NCI-H69 (cell line): ENCODE measurements around the gene SIT1.

Experiments
- DNase-seq: peaks from one replicate; lab custom pipeline; 2025; lab: John Stamatoyannopoulos, UW

Gene SIT1

DNA sequence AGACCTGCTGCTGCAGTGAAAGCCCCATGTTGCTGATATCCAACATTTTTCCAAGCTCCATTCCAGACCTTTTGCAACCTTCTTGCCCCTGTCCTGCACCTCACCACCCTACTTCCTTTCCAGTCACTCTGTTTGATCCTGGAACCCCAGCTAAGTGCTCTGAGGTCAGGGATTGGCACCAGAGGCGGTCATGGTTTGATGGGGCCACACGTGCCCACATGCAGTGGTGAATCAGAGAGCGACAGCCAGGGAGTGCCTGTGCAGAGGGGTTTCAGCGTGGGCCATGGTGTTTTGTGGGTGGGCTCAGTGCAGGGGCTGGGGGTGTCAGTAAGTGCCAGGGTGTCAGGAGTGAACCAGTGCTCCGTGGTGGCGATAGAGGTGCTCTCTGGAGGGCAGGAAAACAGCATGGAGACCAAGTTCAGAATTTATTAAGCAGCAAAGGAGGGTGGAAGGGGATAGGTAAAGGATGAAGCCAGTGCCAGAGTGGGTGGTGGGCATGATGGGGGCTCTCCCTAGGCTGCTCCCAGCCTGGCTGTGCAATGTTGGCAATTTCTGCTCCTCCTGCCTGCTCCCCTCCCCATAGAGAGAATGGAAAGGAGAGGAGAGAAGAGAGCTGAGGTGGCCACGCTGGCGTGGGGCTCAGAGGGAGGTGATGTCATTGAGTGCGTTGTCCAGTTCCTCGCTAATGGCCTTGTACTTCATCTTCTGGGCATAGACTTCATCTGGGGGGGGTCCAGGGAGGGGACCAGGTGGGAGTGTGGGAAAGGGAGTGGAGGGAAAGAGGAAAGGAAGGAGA lies 32.0 kb upstream of the SIT1 start:
- DNase-seq: no peak

GRCh38 chr9:35682051-35682450 lies 31.3 kb upstream of the SIT1 start:
- DNase-seq: no peak

DNA sequence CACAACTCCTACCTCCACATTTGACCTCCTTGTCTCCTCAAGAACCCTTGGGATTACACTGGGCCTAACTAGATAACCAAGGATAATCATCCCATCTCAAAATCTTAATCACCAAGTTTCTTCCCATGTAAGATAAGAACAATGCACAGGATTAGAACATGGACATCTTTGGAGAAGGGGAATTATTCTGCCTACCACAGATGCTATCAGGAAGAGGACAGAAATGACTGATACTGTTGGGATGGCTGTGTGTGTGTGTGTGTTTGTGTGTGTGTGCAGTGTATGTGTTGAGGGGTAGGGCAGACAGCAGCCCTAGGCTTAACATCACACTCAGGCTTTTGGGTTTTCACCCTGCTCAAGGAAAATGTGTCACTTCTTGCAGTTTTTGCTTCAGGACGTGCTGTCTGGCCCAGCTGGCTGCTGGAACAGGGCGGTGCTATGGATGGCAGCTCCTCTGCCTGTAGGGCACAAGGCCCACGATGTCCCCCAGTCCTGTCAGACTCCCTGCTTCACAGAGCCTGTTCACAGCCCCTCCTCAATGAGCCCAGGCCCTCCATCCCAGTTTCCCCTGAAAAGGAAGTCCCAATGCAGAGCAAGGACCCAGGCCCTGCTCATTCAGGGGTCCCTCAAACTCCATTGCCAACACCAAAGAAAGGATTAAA lies 30.7 kb upstream of the SIT1 start:
- no peak for DNase-seq

DNA sequence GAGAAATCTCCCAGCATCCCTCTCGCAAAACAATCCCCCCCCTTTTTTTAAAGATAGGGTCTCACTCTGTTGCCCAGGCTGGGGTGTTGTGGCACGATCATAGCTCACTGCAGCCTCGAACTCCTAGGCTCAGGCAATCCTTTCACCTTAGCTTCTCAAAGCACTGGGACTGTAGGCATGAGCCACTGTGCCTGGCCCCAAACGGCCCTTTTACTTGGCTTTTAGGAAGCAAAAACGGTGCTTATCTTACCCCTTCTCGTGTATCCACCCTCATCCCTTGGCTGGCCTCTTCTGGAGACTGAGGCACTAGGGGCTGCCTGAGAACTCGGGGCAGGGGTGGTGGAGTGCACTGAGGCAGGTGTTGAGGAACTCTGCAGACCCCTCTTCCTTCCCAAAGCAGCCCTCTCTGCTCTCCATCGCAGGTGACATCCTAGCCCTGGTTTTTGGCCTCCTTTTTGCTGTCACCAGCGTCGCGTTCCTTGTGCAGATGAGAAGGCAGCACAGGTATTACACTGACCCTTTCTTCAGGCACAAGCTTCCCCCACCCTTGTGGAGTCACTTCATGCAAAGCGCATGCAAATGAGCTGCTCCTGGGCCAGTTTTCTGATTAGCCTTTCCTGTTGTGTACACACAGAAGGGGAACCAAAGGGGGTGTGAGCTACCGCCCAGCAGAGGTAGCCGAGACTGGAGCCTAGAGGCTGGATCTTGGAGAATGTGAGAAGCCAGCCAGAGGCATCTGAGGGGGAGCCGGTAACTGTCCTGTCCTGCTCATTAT lies 29.8 kb upstream of the SIT1 start:
- no peak for DNase-seq

DNA sequence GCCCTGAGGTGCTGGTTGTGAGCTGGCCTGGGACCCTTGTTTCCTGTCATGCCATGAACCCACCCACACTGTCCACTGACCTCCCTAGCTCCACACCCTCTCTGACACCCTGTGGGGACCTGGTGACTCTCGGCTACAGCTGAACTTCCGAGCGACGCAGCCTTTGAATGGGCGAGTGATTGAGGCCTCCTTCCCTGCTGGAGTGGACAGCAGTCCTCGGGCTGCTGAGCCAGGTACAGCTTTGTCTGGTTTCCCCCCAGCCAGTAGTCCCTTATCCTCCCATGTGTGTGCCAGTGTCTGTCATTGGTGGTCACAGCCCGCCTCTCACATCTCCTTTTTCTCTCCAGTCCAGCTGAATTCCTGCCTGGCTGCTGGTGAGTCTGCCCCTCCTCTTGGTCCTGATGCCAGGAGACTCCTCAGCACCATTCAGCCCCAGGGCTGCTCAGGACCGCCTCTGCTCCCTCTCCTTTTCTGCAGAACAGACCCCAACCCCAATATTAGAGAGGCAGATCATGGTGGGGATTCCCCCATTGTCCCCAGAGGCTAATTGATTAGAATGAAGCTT lies 29.1 kb upstream of the SIT1 start:
- no peak for DNase-seq

- DNase-seq: no peak
Observed at GRCh38 chr9:35679091-35679490, 28.4 kb upstream of the SIT1 start.

DNA sequence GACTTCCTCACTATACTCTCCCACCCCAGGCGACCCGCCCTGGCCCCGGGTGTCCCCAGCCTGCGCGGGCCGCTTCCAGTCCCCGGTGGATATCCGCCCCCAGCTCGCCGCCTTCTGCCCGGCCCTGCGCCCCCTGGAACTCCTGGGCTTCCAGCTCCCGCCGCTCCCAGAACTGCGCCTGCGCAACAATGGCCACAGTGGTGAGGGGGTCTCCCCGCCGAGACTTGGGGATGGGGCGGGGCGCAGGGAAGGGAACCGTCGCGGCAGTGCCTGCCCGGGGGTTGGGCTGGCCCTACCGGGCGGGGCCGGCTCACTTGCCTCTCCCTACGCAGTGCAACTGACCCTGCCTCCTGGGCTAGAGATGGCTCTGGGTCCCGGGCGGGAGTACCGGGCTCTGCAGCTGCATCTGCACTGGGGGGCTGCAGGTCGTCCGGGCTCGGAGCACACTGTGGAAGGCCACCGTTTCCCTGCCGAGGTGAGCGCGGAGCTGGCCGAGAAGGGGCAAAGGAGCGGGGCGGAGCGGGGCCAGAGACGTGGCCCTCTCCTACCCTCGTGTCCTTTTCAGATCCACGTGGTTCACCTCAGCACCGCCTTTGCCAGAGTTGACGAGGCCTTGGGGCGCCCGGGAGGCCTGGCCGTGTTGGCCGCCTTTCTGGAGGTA lies 25.1 kb upstream of the SIT1 start:
- DNase-seq: peak; percentile 86

GRCh38 chr9:35675204-35675603 lies 24.5 kb upstream of the SIT1 start:
- DNase-seq: peak; percentile 62

DNA sequence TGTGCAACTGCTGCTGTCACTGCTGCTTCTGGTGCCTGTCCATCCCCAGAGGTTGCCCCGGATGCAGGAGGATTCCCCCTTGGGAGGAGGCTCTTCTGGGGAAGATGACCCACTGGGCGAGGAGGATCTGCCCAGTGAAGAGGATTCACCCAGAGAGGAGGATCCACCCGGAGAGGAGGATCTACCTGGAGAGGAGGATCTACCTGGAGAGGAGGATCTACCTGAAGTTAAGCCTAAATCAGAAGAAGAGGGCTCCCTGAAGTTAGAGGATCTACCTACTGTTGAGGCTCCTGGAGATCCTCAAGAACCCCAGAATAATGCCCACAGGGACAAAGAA lies 23.3 kb upstream of the SIT1 start:
- DNase-seq: no peak

DNA sequence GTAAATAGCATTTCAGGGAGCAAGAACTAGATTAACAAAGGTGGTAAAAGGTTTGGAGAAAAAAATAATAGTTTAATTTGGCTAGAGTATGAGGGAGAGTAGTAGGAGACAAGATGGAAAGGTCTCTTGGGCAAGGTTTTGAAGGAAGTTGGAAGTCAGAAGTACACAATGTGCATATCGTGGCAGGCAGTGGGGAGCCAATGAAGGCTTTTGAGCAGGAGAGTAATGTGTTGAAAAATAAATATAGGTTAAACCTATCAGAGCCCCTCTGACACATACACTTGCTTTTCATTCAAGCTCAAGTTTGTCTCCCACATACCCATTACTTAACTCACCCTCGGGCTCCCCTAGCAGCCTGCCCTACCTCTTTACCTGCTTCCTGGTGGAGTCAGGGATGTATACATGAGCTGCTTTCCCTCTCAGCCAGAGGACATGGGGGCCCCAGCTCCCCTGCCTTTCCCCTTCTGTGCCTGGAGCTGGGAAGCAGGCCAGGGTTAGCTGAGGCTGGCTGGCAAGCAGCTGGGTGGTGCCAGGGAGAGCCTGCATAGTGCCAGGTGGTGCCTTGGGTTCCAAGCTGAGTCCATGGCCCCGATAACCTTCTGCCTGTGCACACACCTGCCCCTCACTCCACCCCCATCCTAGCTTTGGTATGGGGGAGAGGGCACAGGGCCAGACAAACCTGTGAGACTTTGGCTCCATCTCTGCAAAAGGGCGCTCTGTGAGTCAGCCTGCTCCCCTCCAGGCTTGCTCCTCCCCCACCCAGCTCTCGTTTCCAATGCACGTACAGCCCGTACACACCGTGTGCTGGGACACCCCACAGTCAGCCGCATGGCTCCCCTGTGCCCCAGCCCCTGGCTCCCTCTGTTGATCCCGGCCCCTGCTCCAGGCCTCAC lies 22.6 kb upstream of the SIT1 start, which contains the start of gene CA9:
TSS of gene CA9 (plus strand) at position 797 of the 893 bp plus-strand sequence. CDS start at position 829, 32 bp downstream.
- peak; percentile 67 for DNase-seq

DNA sequence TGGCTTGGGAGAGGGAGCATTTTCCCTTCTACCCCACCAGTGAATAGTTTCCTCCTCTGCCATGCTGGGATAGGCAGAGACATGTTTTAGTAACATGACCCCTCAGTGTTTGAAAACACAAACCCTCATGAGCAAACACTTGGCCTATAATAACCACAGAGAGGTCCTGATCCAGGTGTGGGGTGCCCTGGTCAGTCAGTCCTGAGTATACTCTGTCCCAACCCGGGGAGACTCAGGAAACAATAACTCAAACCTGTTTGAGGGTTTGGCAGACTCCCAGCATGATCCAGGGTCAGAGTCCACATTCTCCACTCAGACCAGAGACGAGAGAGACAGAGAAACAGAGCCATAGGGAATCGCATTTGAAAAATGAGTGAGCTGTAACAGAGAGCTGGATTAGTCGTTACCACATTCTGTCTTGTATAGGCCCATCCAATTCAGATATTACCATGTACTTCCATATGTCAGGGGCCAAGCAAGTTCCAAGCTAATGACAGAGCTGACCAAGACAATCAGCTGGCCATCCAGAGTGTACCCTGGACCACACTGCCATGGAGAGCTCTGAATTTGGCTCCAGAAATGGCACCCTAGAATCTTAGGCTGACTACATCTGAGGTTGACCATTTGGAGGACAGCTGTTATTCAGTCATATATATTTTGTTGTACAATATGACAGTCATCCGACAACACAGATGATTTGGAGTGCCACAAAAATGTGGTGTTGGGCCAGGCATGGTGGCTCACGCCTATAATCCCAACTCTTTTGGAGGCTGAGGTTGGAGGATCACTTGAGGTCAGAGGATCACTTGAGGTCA lies 18.8 kb upstream of the SIT1 start:
- DNase-seq: peak; percentile 76

DNA sequence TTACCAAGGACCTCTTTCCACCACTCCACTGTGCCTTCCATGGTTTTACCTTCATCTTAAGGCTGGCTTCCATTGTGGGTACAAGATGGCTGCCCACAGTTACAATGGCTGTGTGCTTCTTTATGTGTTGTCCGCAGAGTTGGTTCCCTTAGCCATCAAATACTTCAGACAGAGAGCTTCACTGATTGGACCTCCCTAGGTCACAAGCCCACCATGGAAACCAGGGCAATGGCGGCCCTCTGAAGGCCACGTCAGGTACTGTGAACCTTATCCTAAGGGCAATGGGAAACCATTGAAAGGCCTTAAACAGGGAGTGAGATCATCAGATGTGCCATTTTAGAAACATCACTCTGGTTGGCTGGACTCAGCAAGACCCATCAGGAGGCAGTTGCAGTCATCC lies 17.2 kb upstream of the SIT1 start:
- no peak for DNase-seq

DNA sequence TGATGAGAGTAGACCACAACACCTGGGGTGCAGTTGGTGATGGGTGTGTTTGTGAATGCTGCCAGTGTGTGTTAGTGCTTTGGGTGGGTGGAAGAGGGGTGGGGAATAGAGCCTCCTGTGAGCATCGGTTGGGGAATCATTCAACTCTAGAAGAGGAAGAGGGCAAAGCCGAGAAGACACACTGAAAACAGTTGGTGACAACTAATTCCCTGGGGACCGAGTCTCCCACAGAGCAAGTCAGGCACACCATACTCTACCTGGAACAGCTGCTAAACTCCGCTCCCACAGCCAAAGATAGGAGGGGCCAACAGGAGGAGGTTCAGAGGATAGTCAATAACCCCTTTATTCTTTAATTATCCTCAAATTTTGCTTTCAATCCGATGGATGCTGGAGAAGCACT lies 15.8 kb upstream of the SIT1 start:
- DNase-seq: no peak

- DNase-seq: no peak
Observed at GRCh38 chr9:35666045-35666444, 15.3 kb upstream of the SIT1 start.

DNA sequence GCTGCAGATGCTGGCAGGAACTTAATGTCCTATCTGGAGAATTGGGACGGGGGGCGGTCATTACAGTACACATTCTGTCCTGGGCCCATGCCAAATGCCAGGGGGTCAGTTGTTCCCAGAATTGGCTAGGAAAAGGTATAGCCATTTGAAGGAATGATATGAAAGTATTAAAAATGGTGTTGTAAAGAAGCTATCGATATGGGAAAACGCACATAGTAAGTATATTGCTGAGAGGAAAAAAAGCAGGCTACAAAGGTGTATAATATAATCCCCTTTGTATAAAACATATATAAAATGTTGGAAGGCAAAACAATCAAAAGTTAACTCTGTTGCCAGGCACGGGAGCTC lies 14.7 kb upstream of the SIT1 start:
- no peak for DNase-seq

- peak; percentile 96 for DNase-seq
Observed at GRCh38 chr9:35664531-35665470, 14.1 kb upstream of the SIT1 start, which contains the start of gene ARHGEF39. ARHGEF39 (minus strand) TSS chr9:35665195; CDS start chr9:35665169, 26 bp downstream.

DNA sequence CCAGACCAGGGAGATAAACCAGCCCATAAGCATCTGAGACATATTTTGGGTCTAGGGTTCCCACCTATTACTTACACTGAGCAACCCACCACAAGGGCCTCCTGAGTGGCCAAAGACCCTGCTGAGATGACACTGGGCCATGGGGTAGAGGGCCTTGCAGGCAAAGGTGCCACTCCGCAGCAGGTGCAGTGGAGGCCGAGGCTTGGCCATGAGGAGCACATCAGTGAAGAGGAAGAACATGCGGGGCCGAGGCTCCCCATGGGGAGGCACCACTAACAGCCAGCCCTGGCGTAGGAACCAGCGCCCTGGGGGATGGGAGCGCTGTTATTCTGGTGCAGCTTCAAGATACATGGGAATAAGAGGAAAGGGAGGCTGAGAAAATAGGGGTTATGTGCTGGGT lies 11.7 kb upstream of the SIT1 start:
- no peak for DNase-seq

DNA sequence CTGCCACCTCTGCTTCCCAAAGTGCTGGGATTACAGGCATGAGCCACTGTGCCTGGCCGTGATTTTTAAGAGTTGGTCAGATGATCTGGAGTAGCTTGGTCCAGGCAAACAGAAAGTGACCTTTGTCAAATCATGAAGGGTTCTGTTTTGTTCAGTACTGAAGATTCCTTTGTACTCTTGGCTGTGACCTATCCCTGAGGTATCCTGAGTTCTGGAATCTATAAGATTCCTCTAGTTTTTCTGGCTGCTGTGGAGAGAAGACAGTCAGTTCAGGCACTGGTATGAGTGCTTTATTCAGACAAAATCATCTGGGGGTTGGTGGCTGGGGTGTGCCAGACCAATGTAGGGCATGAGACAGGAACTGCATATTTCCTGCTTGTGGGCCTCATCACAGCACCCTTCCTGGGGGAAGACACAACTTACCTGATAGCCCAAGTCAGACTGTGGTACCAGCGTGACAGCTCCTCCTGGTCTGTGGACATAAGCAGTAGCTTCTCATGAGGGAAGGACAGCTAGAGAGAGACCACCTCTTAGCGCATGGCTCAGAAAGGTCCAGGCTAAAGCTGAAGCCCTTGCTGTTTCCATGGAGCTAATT lies 11.1 kb upstream of the SIT1 start:
- no peak for DNase-seq
